GM12878 (cell line): ENCODE measurements around the gene MYBBP1A.

ENCODE experiments used
- CEBPB ChIP-seq, 2 experiments: fragments of 150-350 bp in 1 of 2; IDR thresholded peaks; 2 replicates each; pipeline ENCODE4 v1.6.1; 2012 to 2014; ENCODE audit warnings: low read depth in 2 of 2, low read length in 2 of 2, borderline replicate concordance in 1 of 2, inconsistent platforms in 1 of 2
- CHD2 ChIP-seq: IDR thresholded peaks from 2 replicates; pipeline ENCODE4 v1.6.1; 2011; ENCODE audit warnings: low read depth, low read length, improper control_type of control experiment, borderline replicate concordance
- CREB1 ChIP-seq: IDR thresholded peaks from 2 replicates; pipeline ENCODE4 v1.6.1; 2012; ENCODE audit warnings: low read depth, mild to moderate bottlenecking, inconsistent platforms
- EGR1 ChIP-seq, 2 experiments: IDR thresholded peaks; 1 replicate in 1 of 2; 2 replicates in 1 of 2; pipeline ENCODE4 v1.6.1; 2011 to 2012; ENCODE audit warnings: low read depth in 2 of 2, low read length in 2 of 2, borderline replicate concordance in 1 of 2, mild to moderate bottlenecking in 1 of 2, moderate library complexity in 1 of 2
- ETV6 ChIP-seq, 2 experiments: fragments of 450-650 bp in 1 of 2; IDR thresholded peaks in 1 of 2; conservative IDR thresholded peaks in 1 of 2; 2 replicates each; pipeline ENCODE4 v1.6.1; 2014; ENCODE audit warnings: antibody characterized with exemption in 1 of 2, borderline replicate concordance in 1 of 2, low read depth in 1 of 2, mild to moderate bottlenecking in 1 of 2, moderate library complexity in 1 of 2
- EZH2 ChIP-seq: IDR thresholded peaks from 2 replicates; pipeline ENCODE4 v1.6.1; 2012; ENCODE audit warnings: low read depth, mild to moderate bottlenecking, control low read depth, inconsistent platforms, low read length, borderline replicate concordance; ENCODE audit not compliant: control insufficient read depth
- PKNOX1 ChIP-seq: fragments of 450-650 bp; IDR thresholded peaks from 2 replicates; pipeline ENCODE4 v1.6.1; 2016; ENCODE audit warnings: mild to moderate bottlenecking
- POLR2AphosphoS5 ChIP-seq: IDR thresholded peaks from 2 replicates; pipeline ENCODE4 v1.6.1; 2011; ENCODE audit warnings: mild to moderate bottlenecking, low read length, inconsistent platforms
- RBBP5 ChIP-seq: fragments of 200-600 bp; sonication (generic); conservative IDR thresholded peaks from 2 replicates; pipeline ENCODE4 v1.6.1; 2016
- RELA ChIP-seq: fragments of 450-650 bp; IDR thresholded peaks from 2 replicates; pipeline ENCODE4 v1.8.0; 2014; ENCODE audit warnings: borderline replicate concordance; ENCODE audit not compliant: partially characterized antibody
- STAT1 ChIP-seq: fragments of 450-650 bp; conservative IDR thresholded peaks from 2 replicates; pipeline ENCODE4 v1.6.1; 2014; ENCODE audit warnings: antibody characterized with exemption, mild to moderate bottlenecking
- SUZ12 ChIP-seq: fragments of 200-600 bp; sonication (generic); IDR thresholded peaks from one replicate; pipeline ENCODE4 v1.6.1; 2018; ENCODE audit warnings: antibody characterized with exemption, mild to moderate bottlenecking; ENCODE audit not compliant: unreplicated experiment
- ZBTB11 ChIP-seq: fragments of 450-650 bp; formaldehyde crosslinking; IDR thresholded peaks from 2 replicates; pipeline ENCODE4 v1.5.0; 2022; ENCODE audit warnings: mild to moderate bottlenecking, missing genetic modification characterization
- TF ChIP-seq, protein P1 (sequence below), 3 experiments: IDR thresholded peaks in 2 of 3; conservative IDR thresholded peaks in 1 of 3; 2 replicates each; pipeline ENCODE4 v1.5.1; 2011; ENCODE audit warnings: low read depth in 3 of 3, low read length in 3 of 3, mild to moderate bottlenecking in 3 of 3, control low read depth in 2 of 3, moderate library complexity in 2 of 3, inconsistent platforms in 1 of 3, mixed read lengths in 1 of 3; ENCODE audit not compliant: control insufficient read depth in 2 of 3, insufficient read depth in 1 of 3; ENCODE audit errors: extremely low read depth in 1 of 3

DNA sequence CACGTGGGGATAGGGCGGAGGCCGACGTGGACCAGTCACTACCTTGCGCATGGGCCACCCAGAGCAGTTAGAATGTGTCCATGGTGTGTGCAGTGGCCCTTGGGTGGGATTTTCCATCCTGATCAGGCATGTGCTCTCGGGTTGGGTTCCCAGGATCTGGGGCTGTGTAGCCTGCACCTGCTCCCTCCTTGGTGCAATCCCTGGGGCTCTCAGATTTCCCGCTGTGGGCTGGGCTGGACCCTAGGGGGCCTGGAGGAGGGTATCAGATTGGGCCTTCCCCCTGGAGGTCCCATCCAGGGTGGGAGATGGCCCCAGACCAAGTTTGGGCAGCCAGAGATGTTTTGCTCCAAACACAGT, 30.4 kb upstream of the MYBBP1A start:
- TF ChIP-seq STAT1 = no peak
- TF ChIP-seq PKNOX1 = no peak
- no peak for TF ChIP-seq RELA
- no peak for TF ChIP-seq EZH2
- TF ChIP-seq, protein P1, sequence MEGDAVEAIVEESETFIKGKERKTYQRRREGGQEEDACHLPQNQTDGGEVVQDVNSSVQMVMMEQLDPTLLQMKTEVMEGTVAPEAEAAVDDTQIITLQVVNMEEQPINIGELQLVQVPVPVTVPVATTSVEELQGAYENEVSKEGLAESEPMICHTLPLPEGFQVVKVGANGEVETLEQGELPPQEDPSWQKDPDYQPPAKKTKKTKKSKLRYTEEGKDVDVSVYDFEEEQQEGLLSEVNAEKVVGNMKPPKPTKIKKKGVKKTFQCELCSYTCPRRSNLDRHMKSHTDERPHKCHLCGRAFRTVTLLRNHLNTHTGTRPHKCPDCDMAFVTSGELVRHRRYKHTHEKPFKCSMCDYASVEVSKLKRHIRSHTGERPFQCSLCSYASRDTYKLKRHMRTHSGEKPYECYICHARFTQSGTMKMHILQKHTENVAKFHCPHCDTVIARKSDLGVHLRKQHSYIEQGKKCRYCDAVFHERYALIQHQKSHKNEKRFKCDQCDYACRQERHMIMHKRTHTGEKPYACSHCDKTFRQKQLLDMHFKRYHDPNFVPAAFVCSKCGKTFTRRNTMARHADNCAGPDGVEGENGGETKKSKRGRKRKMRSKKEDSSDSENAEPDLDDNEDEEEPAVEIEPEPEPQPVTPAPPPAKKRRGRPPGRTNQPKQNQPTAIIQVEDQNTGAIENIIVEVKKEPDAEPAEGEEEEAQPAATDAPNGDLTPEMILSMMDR (IDR thresholded peaks at IDR 0.05 in 2 of 3, conservative IDR thresholded peaks at IDR 0.05 in 1 of 3; ENCODE audit: control insufficient read depth in 2 of 3, extremely low read depth in 1 of 3, insufficient read depth in 1 of 3, low read depth in 3 of 3, low read length in 3 of 3) = no peak
- no peak for TF ChIP-seq RBBP5
- TF ChIP-seq ETV6 (conservative IDR thresholded peaks at IDR 0.05 in 1 of 2, IDR thresholded peaks at IDR 0.05 in 1 of 2; ENCODE audit: borderline replicate concordance in 1 of 2, low read depth in 1 of 2) = no peak
- no peak for TF ChIP-seq CEBPB (IDR thresholded peaks at IDR 0.05; ENCODE audit: borderline replicate concordance in 1 of 2, low read depth in 2 of 2, low read length in 2 of 2)
- TF ChIP-seq CHD2 = no peak
- TF ChIP-seq POLR2AphosphoS5 = no peak
- no peak for TF ChIP-seq SUZ12
- TF ChIP-seq ZBTB11 (CRISPR knock-in tag) = no peak
- TF ChIP-seq CREB1 = no peak
- no peak for TF ChIP-seq EGR1 (IDR thresholded peaks at IDR 0.05; ENCODE audit: borderline replicate concordance in 1 of 2, low read depth in 2 of 2, low read length in 2 of 2)
